Measurements from ENCODE around the gene MRPL23. TPM values are rescaled to one million over a fixed set of nuclear protein-coding genes. Genes with fewer than 3 reads are reported as not detected.

MRPL23 gene
- total and polyA plus RNA-seq, 2 of the 13 experiments (the other 11 are each of a cell fraction or from before 2014, with no cell fraction given) = 67.8 to 123 TPM

DNA sequence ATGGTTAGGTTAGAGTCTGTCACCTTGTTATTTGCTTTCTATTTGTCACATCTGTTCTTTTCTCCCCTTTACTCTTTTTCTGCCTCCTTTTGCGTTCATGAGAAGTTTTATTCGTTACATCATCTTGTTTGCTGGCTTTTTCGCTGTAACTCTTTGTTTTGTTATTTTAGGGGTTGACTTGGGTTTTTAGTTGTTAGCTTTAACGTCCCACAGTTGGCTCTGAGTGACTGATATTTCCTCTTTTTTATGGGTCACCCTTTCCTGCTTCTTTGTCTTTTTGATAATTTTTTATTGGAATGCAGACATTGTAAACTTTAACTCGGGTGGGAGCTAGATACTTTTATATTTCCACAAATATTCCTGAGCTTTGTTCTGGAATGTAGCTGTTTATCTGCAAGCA lies 41.0 kb upstream of the MRPL23 start:
- no peaks in the 10 kb centered on the region for H3K79me2 ChIP-seq (ENCODE audit: insufficient read depth, low read length)
- H3K36me3 ChIP-seq (replicated peaks in 1 of 2; ENCODE audit: control insufficient read depth in 1 of 2, insufficient read depth in 2 of 2, low read length in 2 of 2) = no peaks in the 10 kb centered on the region
- FAIRE-seq (no peak), ATAC-seq (no peak), DNase-seq (ENCODE audit: low spot score) (no peak)
- ChIA-PET CTCF (ENCODE audit: low intra/inter-chr PET ratio, low total read pairs) (no interaction called here), POLR2A (no interaction called here)
- no peak overlapping the region for H3K4me3 ChIP-seq (replicated peaks in 1 of 3; ENCODE audit: insufficient read depth in 1 of 3, low read depth in 2 of 3, low read length in 3 of 3)
- H4K20me1 ChIP-seq (ENCODE audit: insufficient read depth, low read length) = no peaks in the 10 kb centered on the region
- H3K4me2 ChIP-seq (ENCODE audit: low read depth, low read length) = no peak overlapping the region
- BruUV-seq (replicated peaks) = no TSS peak
- no peak overlapping the region for H2AFZ ChIP-seq (ENCODE audit: low read length)
- H3K27me3 ChIP-seq (ENCODE audit: control insufficient read depth in 1 of 2, insufficient read depth in 2 of 2, low read length in 2 of 2) = peaks cover 3 to 48% of the 10 kb centered on the region in 2 experiments; a peak in 4 of 5 replicates
- TF ChIP-seq ZNF75D (CRISPR knock-in tag; IDR thresholded peaks at IDR 0.05; ENCODE audit: borderline replicate concordance) (no peak), ZBTB7A (CRISPR knock-in tag; IDR thresholded peaks at IDR 0.05) (no peak), BRCA1 (CRISPR knock-in tag; IDR thresholded peaks at IDR 0.05) (no peak), TARDBP (CRISPR knock-in tag; IDR thresholded peaks at IDR 0.05) (no peak)
- TF ChIP-seq, protein P1, sequence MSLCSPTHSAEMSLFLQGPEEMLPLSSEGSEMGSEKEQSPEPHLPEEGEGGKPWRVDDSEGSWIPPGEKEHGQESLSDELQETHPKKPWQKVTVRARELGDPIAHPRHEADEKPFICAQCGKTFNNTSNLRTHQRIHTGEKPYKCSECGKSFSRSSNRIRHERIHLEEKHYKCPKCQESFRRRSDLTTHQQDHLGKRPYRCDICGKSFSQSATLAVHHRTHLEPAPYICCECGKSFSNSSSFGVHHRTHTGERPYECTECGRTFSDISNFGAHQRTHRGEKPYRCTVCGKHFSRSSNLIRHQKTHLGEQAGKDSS (CRISPR knock-in tag; IDR thresholded peaks at IDR 0.05; ENCODE audit: borderline replicate concordance, low read depth) = no peak
- H3K9me3 ChIP-seq (ENCODE audit: low read length) = no peaks in the 10 kb centered on the region
- 7% methylated on average over 5 of the region's 5 CpGs for WGBS (ENCODE audit: low lambda C conversion rate)
- no peaks in the 10 kb centered on the region for H3K4me1 ChIP-seq (ENCODE audit: insufficient read depth, low read length)
- H3K27ac ChIP-seq (ENCODE audit: extremely low read length, insufficient read depth, low read length) = no peak overlapping the region
- no peak overlapping the region for H3K9ac ChIP-seq (ENCODE audit: insufficient read depth, low read depth, low read length)
- in situ Hi-C loops (cut with HindIII; ENCODE audit: extremely low pct_ligation_motif_present, low pct_unique_long_range_greater_than_20kb) (no loop called here), intact Hi-C loops (cut with micrococcal nuclease; ENCODE audit: unreplicated experiment) (no loop called here)

DNA sequence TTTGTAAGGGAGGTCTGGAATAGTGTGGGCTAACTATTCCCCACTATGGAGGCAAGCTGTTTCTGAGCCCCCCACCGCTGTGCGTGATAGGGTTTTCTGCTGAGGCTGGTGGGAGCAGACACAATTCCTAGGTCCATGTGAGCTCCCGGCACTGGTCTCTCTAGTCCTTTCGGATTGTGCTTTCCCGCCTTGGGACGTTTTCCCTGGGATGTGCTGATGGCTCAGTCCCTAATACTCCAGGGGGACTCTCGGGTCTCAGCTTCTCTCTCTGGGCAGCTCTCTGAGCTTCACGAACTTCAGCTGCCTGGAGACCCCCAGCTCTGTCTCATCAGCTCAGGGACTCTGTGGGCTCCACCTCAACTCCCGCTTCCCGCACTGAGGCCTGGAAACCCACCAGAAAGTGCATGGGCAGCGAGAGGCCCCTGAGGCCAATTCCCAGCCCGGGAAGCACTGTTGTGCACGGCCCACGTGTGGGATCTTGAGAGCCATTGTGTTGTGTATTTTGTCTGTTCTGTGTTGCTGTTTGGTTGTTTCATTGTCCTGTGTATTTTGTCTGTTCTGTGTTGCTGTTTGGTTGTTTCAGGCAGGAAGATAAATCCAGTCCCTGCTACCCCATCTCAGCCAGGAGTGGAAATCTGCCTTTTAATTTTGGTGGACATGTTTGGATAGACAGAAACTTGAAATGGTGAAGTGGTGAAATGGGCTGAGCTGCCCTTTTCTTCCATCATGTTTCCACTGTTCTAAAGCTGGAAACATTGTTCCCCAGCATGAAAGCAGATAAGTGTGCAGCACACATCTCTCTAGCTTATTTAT lies 40.3 kb upstream of the MRPL23 start:
- Histone ChIP-seq H3K9me3 (ENCODE audit: low read length) (no peaks in the 10 kb centered on the region), H3K9ac (ENCODE audit: insufficient read depth, low read depth, low read length) (no peak overlapping the region), H3K27ac (ENCODE audit: extremely low read length, insufficient read depth, low read length) (no peak overlapping the region), H3K4me3 (replicated peaks in 1 of 3; ENCODE audit: insufficient read depth in 1 of 3, low read depth in 2 of 3, low read length in 3 of 3) (no peak overlapping the region), H3K4me1 (ENCODE audit: insufficient read depth, low read length) (no peaks in the 10 kb centered on the region), H3K79me2 (ENCODE audit: insufficient read depth, low read length) (no peaks in the 10 kb centered on the region), H3K4me2 (ENCODE audit: low read depth, low read length) (no peak overlapping the region), H3K36me3 (replicated peaks in 1 of 2; ENCODE audit: control insufficient read depth in 1 of 2, insufficient read depth in 2 of 2, low read length in 2 of 2) (no peaks in the 10 kb centered on the region), H3K27me3 (ENCODE audit: control insufficient read depth in 1 of 2, insufficient read depth in 2 of 2, low read length in 2 of 2) (peaks cover 3 to 45% of the 10 kb centered on the region in 2 experiments; a peak in 4 of 5 replicates), H4K20me1 (ENCODE audit: insufficient read depth, low read length) (no peaks in the 10 kb centered on the region), H2AFZ (ENCODE audit: low read length) (no peak overlapping the region)
- no TSS peak for BruUV-seq (replicated peaks)
- 43% methylated on average over 13 of the region's 14 CpGs for WGBS (ENCODE audit: low lambda C conversion rate)
- ATAC-seq (no peak), FAIRE-seq (no peak), DNase-seq (ENCODE audit: low spot score) (no peak)
- CTCF ChIA-PET (ENCODE audit: low intra/inter-chr PET ratio, low total read pairs) = no interaction called here
- POLR2A ChIA-PET = no interaction called here
- intact Hi-C loops (cut with micrococcal nuclease; ENCODE audit: unreplicated experiment) (no loop called here), in situ Hi-C loops (cut with HindIII; ENCODE audit: extremely low pct_ligation_motif_present, low pct_unique_long_range_greater_than_20kb) (no loop called here)
- TF ChIP-seq PPARG (CRISPR knock-in tag; conservative IDR thresholded peaks at IDR 0.05) = no peak
- TF ChIP-seq MIXL1 (CRISPR knock-in tag; IDR thresholded peaks at IDR 0.05) = no peak
- no peak for TF ChIP-seq MBNL3 (CRISPR knock-in tag; conservative IDR thresholded peaks at IDR 0.05)
- TF ChIP-seq MIER2 (CRISPR knock-in tag; IDR thresholded peaks at IDR 0.05) = no peak
- TF ChIP-seq ELF4 (CRISPR knock-in tag; IDR thresholded peaks at IDR 0.05; ENCODE audit: borderline replicate concordance) = no peak
- no peak for TF ChIP-seq ZNF446 (CRISPR knock-in tag; IDR thresholded peaks at IDR 0.05)
- no peak for TF ChIP-seq ZNF850 (CRISPR knock-in tag; conservative IDR thresholded peaks at IDR 0.05)
- TF ChIP-seq, protein P2, sequence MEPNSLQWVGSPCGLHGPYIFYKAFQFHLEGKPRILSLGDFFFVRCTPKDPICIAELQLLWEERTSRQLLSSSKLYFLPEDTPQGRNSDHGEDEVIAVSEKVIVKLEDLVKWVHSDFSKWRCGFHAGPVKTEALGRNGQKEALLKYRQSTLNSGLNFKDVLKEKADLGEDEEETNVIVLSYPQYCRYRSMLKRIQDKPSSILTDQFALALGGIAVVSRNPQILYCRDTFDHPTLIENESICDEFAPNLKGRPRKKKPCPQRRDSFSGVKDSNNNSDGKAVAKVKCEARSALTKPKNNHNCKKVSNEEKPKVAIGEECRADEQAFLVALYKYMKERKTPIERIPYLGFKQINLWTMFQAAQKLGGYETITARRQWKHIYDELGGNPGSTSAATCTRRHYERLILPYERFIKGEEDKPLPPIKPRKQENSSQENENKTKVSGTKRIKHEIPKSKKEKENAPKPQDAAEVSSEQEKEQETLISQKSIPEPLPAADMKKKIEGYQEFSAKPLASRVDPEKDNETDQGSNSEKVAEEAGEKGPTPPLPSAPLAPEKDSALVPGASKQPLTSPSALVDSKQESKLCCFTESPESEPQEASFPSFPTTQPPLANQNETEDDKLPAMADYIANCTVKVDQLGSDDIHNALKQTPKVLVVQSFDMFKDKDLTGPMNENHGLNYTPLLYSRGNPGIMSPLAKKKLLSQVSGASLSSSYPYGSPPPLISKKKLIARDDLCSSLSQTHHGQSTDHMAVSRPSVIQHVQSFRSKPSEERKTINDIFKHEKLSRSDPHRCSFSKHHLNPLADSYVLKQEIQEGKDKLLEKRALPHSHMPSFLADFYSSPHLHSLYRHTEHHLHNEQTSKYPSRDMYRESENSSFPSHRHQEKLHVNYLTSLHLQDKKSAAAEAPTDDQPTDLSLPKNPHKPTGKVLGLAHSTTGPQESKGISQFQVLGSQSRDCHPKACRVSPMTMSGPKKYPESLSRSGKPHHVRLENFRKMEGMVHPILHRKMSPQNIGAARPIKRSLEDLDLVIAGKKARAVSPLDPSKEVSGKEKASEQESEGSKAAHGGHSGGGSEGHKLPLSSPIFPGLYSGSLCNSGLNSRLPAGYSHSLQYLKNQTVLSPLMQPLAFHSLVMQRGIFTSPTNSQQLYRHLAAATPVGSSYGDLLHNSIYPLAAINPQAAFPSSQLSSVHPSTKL (CRISPR knock-in tag; IDR thresholded peaks at IDR 0.05) = no peak
- TF ChIP-seq ZFY (CRISPR knock-in tag; IDR thresholded peaks at IDR 0.05) = no peak

Measured in HepG2 (cell line).